Transverse colon (tissue), 4 donors: ENCODE results near the gene VSTM1.

ENCODE experiments used
- CTCF ChIP-seq, 5 experiments: fragments of 200-600 bp in 3 of 5; fragments of 450-650 bp in 2 of 5; sonication (generic) in 3 of 5; IDR thresholded peaks; 1 replicate in 2 of 5; 2 replicates in 3 of 5; pipeline ENCODE4 v1.5.1; 2016 to 2017; ENCODE audit warnings: antibody characterized with exemption in 5 of 5, inconsistent platforms in 3 of 5, mild to moderate bottlenecking in 2 of 5, moderate library complexity in 1 of 5
- EP300 ChIP-seq: sonication (generic); formaldehyde crosslinking; IDR thresholded peaks from one replicate; pipeline ENCODE4 v1.6.1; 2017; ENCODE audit warnings: antibody characterized with exemption, low read depth
- POLR2A ChIP-seq: fragments of 450-650 bp; IDR thresholded peaks from one replicate; pipeline ENCODE4 v1.6.1; 2016; ENCODE audit warnings: antibody characterized with exemption, mild to moderate bottlenecking, moderate library complexity
- POLR2AphosphoS5 ChIP-seq, 3 donors: sonication (generic); formaldehyde crosslinking; IDR thresholded peaks; one replicate each; pipeline ENCODE4 v1.6.1; 2016; ENCODE audit warnings: antibody characterized with exemption in 3 of 3

GRCh38 chr19:53999694-54000093 is 64.0 kb downstream of the VSTM1 start:
- TF ChIP-seq CTCF (IDR thresholded peaks at IDR 0.05): no peak
- TF ChIP-seq POLR2A: no peak
- no peak for TF ChIP-seq POLR2AphosphoS5 (IDR thresholded peaks at IDR 0.05)
- TF ChIP-seq EP300: no peak
